HCT116 (cell line): Measurements from ENCODE around the gene ZNG1A.

ENCODE experiments used
- ATF3 ChIP-seq: IDR thresholded peaks from 2 replicates; pipeline ENCODE4 v1.6.1; 2012
- CTCF ChIP-seq, 3 experiments: fragments of 200-600 bp in 1 of 3; sonication (generic) in 1 of 3; IDR thresholded peaks in 2 of 3; conservative IDR thresholded peaks in 1 of 3; 2 replicates each; pipeline ENCODE4 v1.5.1; 2012 to 2017; ENCODE audit warnings: low read depth in 2 of 3, low read length in 2 of 3, antibody characterized with exemption in 1 of 3, borderline replicate concordance in 1 of 3, control low read depth in 1 of 3, mild to moderate bottlenecking in 1 of 3, mixed read lengths in 1 of 3, mixed run types in 1 of 3, moderate library complexity in 1 of 3; ENCODE audit not compliant: insufficient read depth in 1 of 3
- JUND ChIP-seq: IDR thresholded peaks from 2 replicates; pipeline ENCODE4 v1.6.1; 2012
- SP1 ChIP-seq: IDR thresholded peaks from 2 replicates; pipeline ENCODE4 v1.6.1; 2012; ENCODE audit warnings: low read depth
- ZNF274 ChIP-seq: fragments of 200-500 bp; sonication (Bioruptor generic); IDR thresholded peaks from 2 replicates; pipeline ENCODE4 v1.6.1; 2014; ENCODE audit warnings: mild to moderate bottlenecking, low read depth, low read length, inconsistent platforms

- TF ChIP-seq CTCF (IDR thresholded peaks at IDR 0.05 in 2 of 3, conservative IDR thresholded peaks at IDR 0.05 in 1 of 3; ENCODE audit: borderline replicate concordance in 1 of 3, insufficient read depth in 1 of 3, low read depth in 2 of 3, low read length in 2 of 3), result no peak
- TF ChIP-seq ATF3, result no peak
- TF ChIP-seq JUND, result no peak
- TF ChIP-seq SP1, result no peak
- no peak for TF ChIP-seq ZNF274
Observed at GRCh38 chr9:211557-211956, 32.7 kb upstream of the ZNG1A start.
